ENCODE data around the gene CAMKMT.

CAMKMT gene

GRCh38 chr2:44680983-44681531 is 319.3 kb downstream of the CAMKMT start:
- DNase-seq (ENCODE audit: low spot score) = no peak
- H3K4me3 ChIP-seq = no peak overlapping the region
- no peak for TF ChIP-seq CTCF (IDR thresholded peaks at IDR 0.05)

GRCh38 chr2:44682459-44682858 is 320.7 kb downstream of the CAMKMT start:
- H3K27ac ChIP-seq = no peak overlapping the region
- no peak overlapping the region for H3K4me3 ChIP-seq
- DNase-seq (ENCODE audit: low spot score) = no peak
- TF ChIP-seq CTCF (IDR thresholded peaks at IDR 0.05) = no peak

More at GRCh38 chr2:44680983-44681531, 319.3 kb downstream of the CAMKMT start:
- H3K27ac ChIP-seq = no peak overlapping the region

GRCh38 chr2:44684559-44684958 is 322.8 kb downstream of the CAMKMT start:
- H3K27ac ChIP-seq = no peak overlapping the region
- H3K4me3 ChIP-seq = no peak overlapping the region
- no peak for TF ChIP-seq CTCF (IDR thresholded peaks at IDR 0.05)
- DNase-seq (ENCODE audit: low spot score) = no peak

- no peak overlapping the region for H3K4me3 ChIP-seq
Observed at GRCh38 chr2:44686561-44686960, 324.8 kb downstream of the CAMKMT start.

GRCh38 chr2:44687686-44688455 is 326.1 kb downstream of the CAMKMT start:
- no peak for TF ChIP-seq CTCF (IDR thresholded peaks at IDR 0.05)
- no peak overlapping the region for H3K27ac ChIP-seq
- no peak overlapping the region for H3K4me3 ChIP-seq
- no peak for DNase-seq (ENCODE audit: low spot score)

More at GRCh38 chr2:44686561-44686960, 324.8 kb downstream of the CAMKMT start:
- no peak for TF ChIP-seq CTCF (IDR thresholded peaks at IDR 0.05)
- H3K27ac ChIP-seq = no peak overlapping the region
- DNase-seq (ENCODE audit: low spot score) = no peak

- DNase-seq (ENCODE audit: low spot score) = no peak
- no peak overlapping the region for H3K4me3 ChIP-seq
- H3K27ac ChIP-seq = no peak overlapping the region
- TF ChIP-seq CTCF (IDR thresholded peaks at IDR 0.05) = no peak
Observed at GRCh38 chr2:44688456-44689124, 326.8 kb downstream of the CAMKMT start.
